Measurements from ENCODE around the gene KLHL2.

Gene KLHL2

DNA sequence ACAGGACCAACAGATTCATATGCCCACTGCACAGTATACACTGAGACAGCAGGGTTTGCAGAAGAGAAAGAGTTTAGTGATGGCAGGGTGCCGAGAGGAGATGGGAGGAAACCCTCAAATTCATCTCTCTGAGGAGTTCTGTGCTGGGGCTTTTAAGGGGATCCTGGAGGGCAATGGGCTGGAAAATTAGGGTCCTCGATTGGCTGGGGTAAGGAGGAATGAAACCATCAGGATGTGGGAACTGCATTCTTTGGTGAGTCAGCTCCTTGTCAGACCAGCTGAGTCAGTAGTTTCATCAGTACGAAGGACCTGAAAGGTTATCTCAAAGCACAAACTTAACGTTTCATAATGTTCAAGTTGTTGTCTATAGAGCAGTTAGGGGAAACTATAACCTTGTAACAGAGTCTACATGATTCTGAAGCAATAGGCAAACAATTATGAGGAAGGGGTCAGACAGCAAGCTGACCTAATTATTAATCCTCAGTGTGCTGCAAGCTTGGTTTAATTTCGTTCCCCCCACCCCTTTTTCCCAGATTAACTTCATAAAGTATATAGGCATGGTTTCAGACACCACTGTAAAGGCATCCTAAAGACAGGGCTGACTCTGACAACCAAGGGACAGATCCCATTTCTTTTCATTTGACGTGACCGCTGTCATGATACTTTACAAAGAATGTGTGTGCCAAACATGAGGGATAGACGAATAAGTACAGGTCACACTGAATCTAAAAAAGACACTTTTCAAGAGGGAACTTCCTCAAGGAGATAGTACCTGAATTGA is 118.6 kb downstream of the KLHL2 start:
- peak; percentile 93 for DNase-seq (ENCODE audit: low read depth)
- TF ChIP-seq, protein P1, sequence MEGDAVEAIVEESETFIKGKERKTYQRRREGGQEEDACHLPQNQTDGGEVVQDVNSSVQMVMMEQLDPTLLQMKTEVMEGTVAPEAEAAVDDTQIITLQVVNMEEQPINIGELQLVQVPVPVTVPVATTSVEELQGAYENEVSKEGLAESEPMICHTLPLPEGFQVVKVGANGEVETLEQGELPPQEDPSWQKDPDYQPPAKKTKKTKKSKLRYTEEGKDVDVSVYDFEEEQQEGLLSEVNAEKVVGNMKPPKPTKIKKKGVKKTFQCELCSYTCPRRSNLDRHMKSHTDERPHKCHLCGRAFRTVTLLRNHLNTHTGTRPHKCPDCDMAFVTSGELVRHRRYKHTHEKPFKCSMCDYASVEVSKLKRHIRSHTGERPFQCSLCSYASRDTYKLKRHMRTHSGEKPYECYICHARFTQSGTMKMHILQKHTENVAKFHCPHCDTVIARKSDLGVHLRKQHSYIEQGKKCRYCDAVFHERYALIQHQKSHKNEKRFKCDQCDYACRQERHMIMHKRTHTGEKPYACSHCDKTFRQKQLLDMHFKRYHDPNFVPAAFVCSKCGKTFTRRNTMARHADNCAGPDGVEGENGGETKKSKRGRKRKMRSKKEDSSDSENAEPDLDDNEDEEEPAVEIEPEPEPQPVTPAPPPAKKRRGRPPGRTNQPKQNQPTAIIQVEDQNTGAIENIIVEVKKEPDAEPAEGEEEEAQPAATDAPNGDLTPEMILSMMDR (conservative IDR thresholded peaks at IDR 0.05; ENCODE audit: control insufficient read depth, insufficient read depth, low read depth, low read length) = no peak
- peak overlapping the region; percentile 44 for H3K4me3 ChIP-seq (ENCODE audit: control insufficient read depth, low read depth, low read length)

DNA sequence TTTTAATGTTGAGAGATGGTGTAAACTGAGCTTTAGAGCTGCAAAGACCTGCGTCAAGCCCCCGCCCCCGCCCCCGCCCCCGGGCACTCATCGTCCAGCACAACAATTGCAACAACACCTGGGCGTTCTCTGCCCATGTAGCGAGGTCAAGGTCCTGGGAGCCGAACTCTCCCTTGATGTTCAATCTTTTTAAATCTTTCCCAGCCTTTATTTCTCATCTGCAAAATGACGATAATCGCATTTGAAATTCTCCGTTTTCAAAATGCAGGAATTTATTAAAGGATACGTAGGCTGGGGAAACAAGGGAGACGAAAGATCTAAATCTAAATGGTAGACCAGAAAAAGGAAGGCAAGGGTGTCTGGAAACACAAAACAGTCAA is 119.5 kb downstream of the KLHL2 start:
- peak; percentile 75 for DNase-seq (ENCODE audit: low read depth)
- TF ChIP-seq, protein P1 (conservative IDR thresholded peaks at IDR 0.05; ENCODE audit: control insufficient read depth, insufficient read depth, low read depth, low read length) = no peak
- peak overlapping the region; percentile 44 for H3K4me3 ChIP-seq (ENCODE audit: control insufficient read depth, low read depth, low read length)

DNA sequence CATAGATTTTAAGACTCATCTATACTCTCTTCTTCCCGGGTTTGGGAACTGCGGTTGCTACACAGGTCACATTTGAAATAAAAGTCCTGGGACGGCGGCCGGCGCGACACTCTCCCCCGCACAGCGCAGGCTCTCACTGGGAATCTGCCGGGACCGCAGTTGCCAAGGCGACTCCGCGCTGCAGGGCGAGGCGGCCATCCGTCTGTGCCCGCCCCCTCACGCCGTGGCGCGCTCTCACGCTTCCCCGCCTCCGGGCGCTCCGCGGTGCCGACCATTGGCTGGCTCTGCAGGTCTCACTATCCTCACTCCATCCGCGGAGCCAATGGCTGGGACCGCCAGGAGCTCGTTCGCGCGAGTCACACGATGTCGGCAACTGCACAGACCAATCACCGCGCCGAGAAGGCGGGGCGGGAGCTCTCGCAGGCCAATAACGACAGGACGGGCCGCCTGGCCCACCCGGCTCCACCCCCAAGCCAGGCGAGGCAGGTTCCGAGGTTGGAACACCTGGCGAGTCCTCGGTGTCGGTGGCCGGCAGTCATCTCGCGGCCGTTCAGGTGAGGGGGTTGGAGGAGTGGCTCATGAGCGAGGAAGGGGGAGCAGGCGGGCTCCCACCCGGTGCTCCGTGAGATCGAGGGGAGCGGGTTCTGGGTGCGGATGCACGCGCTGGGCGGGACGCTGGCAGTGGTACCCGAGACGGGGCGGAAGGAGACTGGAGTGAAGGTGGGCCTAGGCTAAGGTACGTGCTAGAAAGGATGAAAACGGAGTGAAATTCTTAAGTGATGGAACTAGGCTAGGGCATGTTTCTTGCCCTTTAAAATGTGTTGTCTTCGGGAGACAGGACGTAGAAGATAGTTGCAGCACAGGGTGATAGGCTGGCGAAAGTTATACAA is 120.1 kb downstream of the KLHL2 start, which contains the start of gene MSMO1:
Gene MSMO1, plus strand, starts transcription at position 459 of the 890 bp plus-strand sequence. CDS start 5,702 bp downstream, outside the sequence.
- peak; percentile 99 for DNase-seq (ENCODE audit: low read depth)
- TF ChIP-seq, protein P1 (conservative IDR thresholded peaks at IDR 0.05; ENCODE audit: control insufficient read depth, insufficient read depth, low read depth, low read length) = no peak
- peak within 1 kb of the TSS; percentile 100 for H3K4me3 ChIP-seq (ENCODE audit: control insufficient read depth, low read depth, low read length)

DNA sequence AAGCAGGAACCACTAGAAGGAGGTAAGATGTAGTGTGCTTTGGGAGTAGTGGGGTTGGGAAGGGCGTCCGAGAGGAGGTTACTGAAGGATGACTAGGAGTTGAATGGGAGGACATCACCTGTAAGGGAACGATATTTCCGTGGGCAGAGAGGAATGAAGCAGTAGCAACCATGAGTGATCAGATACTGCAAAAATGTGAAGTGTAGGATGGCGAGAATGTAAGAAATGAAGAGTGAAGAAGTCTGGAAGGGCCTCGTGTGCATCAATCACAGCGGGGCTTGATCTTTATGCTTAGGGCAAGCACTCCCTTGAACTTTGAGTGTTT is 120.7 kb downstream of the KLHL2 start:
- DNase-seq (ENCODE audit: low read depth) = no peak
- H3K4me3 ChIP-seq (ENCODE audit: control insufficient read depth, low read depth, low read length) = peak overlapping the region; percentile 100
- TF ChIP-seq, protein P1 (conservative IDR thresholded peaks at IDR 0.05; ENCODE audit: control insufficient read depth, insufficient read depth, low read depth, low read length) = no peak

DNA sequence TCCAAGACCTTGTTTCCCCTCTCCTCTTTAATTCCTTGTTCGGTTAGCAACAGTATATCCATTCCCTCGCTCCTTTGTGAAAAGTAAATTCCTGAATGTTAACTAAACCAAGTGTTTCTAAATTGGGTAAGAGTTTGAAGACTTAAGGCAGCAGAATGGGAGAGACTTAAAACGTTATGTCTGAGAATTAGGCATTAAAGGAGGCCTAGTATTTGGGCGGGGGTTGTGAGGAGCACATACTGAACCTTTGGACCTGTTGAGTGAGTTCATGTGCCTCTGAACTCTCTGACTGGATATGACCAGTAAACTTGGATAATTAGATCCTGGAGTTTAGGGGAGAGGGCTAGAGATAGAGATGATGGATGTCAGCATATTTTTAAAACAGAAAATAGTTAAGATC is 121.3 kb downstream of the KLHL2 start:
- peak; percentile 30 for DNase-seq (ENCODE audit: low read depth)
- H3K4me3 ChIP-seq (ENCODE audit: control insufficient read depth, low read depth, low read length) = peak overlapping the region; percentile 100
- TF ChIP-seq, protein P1 (conservative IDR thresholded peaks at IDR 0.05; ENCODE audit: control insufficient read depth, insufficient read depth, low read depth, low read length) = no peak

DNA sequence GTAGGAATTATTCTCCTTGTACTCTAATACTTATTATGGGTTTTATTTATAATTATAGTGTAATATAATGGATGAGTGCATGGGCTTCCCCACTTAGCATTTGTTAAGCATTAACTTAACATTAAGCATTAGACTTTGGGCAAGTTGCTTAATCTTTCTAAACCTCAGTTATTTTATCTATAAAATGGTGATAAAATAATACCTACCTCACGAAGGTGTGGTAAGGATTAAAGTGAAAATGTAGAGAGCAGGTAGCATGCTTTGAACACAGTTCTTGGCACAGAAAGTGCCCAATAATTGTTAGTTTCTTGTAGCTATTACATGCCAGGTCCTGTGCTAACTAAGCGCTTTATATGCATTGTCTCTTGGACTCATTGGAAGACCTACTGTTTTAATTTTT is 122.7 kb downstream of the KLHL2 start:
- TF ChIP-seq, protein P1 (conservative IDR thresholded peaks at IDR 0.05; ENCODE audit: control insufficient read depth, insufficient read depth, low read depth, low read length) = no peak
- H3K4me3 ChIP-seq (ENCODE audit: control insufficient read depth, low read depth, low read length) = peak overlapping the region; percentile 100
- DNase-seq (ENCODE audit: low read depth) = no peak

Data from fibroblast of mammary gland (primary cell).